ENCODE results near the gene HMOX2.

Gene HMOX2

DNA sequence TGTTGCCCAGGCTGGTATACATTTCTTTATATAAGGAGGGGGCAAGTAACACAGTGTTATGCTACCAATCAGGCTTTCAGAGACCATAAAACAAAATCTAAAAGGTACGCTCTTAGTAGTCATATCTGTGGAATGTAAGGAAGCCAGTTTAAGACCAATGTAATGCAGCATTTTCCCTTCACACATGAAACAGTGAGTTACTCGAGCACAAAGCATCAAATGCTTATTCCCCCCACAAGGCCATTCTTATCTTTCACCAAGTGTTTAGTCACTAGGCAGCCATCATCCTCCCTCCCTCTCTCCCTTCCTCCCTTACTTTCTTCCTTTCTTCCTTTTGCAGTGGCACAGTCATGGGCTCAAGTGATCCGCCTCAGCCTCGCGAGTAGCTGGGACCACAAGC, 12.8 kb downstream of the HMOX2 start:
- H3K36me3 ChIP-seq (ENCODE audit: insufficient read depth, low read length) = peaks cover 8% of the 10 kb centered on the region
- no peak overlapping the region for H3K4me3 ChIP-seq (ENCODE audit: low read depth in 1 of 2, low read length in 2 of 2)
- H3K9me3 ChIP-seq (ENCODE audit: low read length) = no peaks in the 10 kb centered on the region
- H3K27me3 ChIP-seq (ENCODE audit: control insufficient read depth in 1 of 2, insufficient read depth in 2 of 2, low read length in 2 of 2) = no peaks in the 10 kb centered on the region
- no peak overlapping the region for H3K27ac ChIP-seq (ENCODE audit: low read depth, low read length)
- no peak overlapping the region for H3K9ac ChIP-seq (ENCODE audit: low read length)
- H3K4me1 ChIP-seq (ENCODE audit: insufficient read depth, low read length) = no peaks in the 10 kb centered on the region

DNA sequence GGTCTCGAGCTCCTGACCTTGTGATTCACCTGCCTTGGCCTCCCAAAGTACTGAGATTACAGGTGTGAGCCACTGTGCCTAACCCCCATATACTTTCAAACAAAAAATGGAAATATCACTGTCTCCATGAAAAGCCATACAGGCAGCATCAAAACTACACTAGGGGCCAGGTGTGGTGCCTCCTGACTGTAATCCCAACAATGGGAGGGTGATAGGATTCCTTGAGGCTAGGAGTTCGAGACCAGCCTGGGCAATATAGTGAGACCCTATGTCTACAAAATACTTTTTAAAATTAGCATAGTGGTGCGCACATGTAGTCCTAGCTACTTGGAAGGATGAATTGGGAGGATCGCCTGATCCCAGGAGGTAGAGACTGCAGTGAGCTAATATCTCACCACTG, 15.7 kb downstream of the HMOX2 start:
- H3K27me3 ChIP-seq (ENCODE audit: control insufficient read depth in 1 of 2, insufficient read depth in 2 of 2, low read length in 2 of 2) = no peaks in the 10 kb centered on the region
- H3K4me3 ChIP-seq (ENCODE audit: low read depth in 1 of 2, low read length in 2 of 2) = no peak overlapping the region
- no peaks in the 10 kb centered on the region for H3K4me1 ChIP-seq (ENCODE audit: insufficient read depth, low read length)
- H3K27ac ChIP-seq (ENCODE audit: low read depth, low read length) = no peak overlapping the region
- no peaks in the 10 kb centered on the region for H3K9me3 ChIP-seq (ENCODE audit: low read length)
- H3K9ac ChIP-seq (ENCODE audit: low read length) = no peak overlapping the region
- no peaks in the 10 kb centered on the region for H3K36me3 ChIP-seq (ENCODE audit: insufficient read depth, low read length)

DNA sequence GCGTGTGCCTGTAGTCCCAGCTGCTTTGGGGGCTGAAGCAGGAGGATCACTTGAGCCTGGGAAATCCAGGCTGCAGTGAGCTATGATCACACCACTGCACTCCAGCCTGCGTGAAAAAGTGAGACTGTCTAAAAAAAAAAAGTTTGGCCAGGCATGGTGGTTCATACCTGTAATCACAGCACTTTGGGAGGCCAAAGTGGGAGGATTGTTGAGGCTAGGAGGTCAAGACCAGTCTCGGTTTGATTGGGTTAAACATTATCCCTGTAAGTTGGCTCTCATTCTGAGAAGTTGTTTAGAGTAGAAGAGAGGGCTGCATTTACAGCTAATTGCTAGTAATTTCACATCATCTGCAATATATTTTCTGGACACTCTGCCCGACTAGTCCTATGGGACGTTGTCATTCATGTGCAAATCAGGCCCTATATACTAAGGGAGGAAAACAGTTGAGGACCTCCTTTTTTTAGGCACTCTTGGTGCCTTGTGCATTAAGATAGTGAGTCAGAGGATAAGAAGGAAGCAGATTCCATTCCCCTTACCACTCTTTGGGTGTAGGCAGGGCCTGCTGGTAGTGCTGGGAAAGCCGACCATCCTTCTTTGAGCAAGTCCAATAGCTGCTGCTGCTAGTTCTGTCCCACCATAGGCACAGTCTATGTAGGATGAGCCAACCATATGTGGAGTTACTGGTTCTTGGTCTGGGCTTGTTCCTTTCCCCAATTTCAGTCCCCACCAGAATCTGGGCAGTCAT, 18.7 kb downstream of the HMOX2 start:
- H3K36me3 ChIP-seq (ENCODE audit: insufficient read depth, low read length) = no peaks in the 10 kb centered on the region
- no peak overlapping the region for H3K27ac ChIP-seq (ENCODE audit: low read depth, low read length)
- no peak overlapping the region for H3K9ac ChIP-seq (ENCODE audit: low read length)

DNA sequence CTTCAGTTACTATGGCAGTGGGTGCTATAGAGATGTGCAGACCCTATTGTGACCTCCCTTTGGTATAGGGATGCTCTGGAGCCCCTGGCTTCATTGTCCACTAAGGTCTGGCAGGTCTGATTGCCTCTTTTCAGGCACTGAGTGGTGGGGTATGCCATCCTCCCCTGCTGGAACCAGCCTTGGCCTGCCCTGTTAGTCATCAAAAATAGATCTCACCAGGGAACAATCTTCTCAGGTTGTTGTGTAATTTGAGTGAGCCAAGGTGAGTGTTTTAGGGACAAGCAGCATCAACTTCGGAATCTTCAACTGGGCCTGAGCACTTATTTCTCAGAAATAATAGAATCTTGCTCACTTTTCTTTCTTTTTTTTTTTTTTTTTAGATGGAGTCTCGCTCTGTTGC, 19.6 kb downstream of the HMOX2 start:
- Histone ChIP-seq H3K27ac (ENCODE audit: low read depth, low read length) (no peak overlapping the region), H3K36me3 (ENCODE audit: insufficient read depth, low read length) (no peaks in the 10 kb centered on the region), H3K9ac (ENCODE audit: low read length) (no peak overlapping the region), H3K4me3 (ENCODE audit: low read depth in 1 of 2, low read length in 2 of 2) (no peak overlapping the region), H3K9me3 (ENCODE audit: low read length) (no peaks in the 10 kb centered on the region), H3K4me1 (ENCODE audit: insufficient read depth, low read length) (peaks cover 11% of the 10 kb centered on the region), H3K27me3 (ENCODE audit: control insufficient read depth in 1 of 2, insufficient read depth in 2 of 2, low read length in 2 of 2) (no peaks in the 10 kb centered on the region)

More for the DNA sequence above, 18.7 kb downstream of the HMOX2 start:
- Histone ChIP-seq H3K27me3 (ENCODE audit: control insufficient read depth in 1 of 2, insufficient read depth in 2 of 2, low read length in 2 of 2) (no peaks in the 10 kb centered on the region), H3K4me3 (ENCODE audit: low read depth in 1 of 2, low read length in 2 of 2) (no peak overlapping the region), H3K4me1 (ENCODE audit: insufficient read depth, low read length) (peaks cover 3% of the 10 kb centered on the region), H3K9me3 (ENCODE audit: low read length) (no peaks in the 10 kb centered on the region)

DNA sequence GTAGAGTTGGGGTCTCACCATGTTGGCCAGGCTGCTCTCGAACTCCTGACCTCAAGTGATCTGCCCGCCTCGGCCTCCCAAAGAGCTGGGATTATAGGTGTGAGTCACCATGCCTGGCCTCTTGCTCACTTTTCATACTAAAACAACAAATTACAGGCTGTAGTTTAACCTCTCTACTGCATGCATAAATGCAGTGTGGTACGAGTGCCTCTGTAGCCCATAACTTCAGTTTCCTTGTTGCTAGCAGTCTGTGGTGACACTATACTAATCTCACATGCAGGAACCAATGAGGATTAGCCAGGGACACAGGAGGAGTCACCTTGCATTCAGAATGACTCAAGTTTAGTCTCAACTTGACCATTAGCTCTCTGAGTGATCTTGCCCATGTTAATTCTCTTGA, 20.1 kb downstream of the HMOX2 start:
- Histone ChIP-seq H3K4me3 (ENCODE audit: low read depth in 1 of 2, low read length in 2 of 2) (no peak overlapping the region), H3K9me3 (ENCODE audit: low read length) (no peaks in the 10 kb centered on the region), H3K27ac (ENCODE audit: low read depth, low read length) (no peak overlapping the region), H3K9ac (ENCODE audit: low read length) (no peak overlapping the region), H3K36me3 (ENCODE audit: insufficient read depth, low read length) (no peaks in the 10 kb centered on the region), H3K27me3 (ENCODE audit: control insufficient read depth in 1 of 2, insufficient read depth in 2 of 2, low read length in 2 of 2) (no peaks in the 10 kb centered on the region), H3K4me1 (ENCODE audit: insufficient read depth, low read length) (peaks cover 17% of the 10 kb centered on the region)

DNA sequence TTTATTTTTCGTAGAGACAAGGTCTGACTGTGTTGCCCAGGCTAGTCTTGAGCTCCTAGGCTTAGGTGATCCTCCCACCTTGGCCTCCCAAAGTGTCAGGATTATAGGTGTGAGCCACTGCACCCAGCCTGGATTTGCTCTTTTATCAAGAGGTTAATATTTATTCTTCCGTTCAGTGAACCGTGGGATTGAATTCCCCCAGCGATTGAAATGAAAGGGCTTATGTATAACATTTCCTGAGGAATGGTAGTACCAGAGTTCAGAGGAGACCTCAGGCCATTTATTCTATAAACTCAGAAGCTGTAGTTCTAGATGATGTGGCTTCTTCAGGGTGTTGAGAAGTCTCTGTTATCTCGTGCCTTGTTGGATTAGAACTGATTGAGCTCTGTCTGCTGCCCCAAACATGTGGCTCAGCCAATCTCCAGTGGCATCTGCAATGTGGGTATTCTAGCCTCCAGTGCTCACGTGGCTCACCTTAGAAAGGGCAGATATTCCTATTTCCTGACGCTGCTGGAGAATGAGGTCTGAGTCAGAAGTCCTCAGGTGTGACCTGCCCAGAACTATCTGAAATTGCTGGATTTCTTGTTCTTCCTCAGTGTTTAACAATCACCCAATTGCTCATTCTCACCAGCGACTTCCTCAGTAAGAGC, 22.5 kb downstream of the HMOX2 start:
- Histone ChIP-seq H3K4me3 (ENCODE audit: low read depth in 1 of 2, low read length in 2 of 2) (no peak overlapping the region), H3K9ac (ENCODE audit: low read length) (no peak overlapping the region), H3K4me1 (ENCODE audit: insufficient read depth, low read length) (peaks cover 21% of the 10 kb centered on the region), H3K36me3 (ENCODE audit: insufficient read depth, low read length) (no peaks in the 10 kb centered on the region), H3K27ac (ENCODE audit: low read depth, low read length) (no peak overlapping the region), H3K9me3 (ENCODE audit: low read length) (no peaks in the 10 kb centered on the region), H3K27me3 (ENCODE audit: control insufficient read depth in 1 of 2, insufficient read depth in 2 of 2, low read length in 2 of 2) (no peaks in the 10 kb centered on the region)

DNA sequence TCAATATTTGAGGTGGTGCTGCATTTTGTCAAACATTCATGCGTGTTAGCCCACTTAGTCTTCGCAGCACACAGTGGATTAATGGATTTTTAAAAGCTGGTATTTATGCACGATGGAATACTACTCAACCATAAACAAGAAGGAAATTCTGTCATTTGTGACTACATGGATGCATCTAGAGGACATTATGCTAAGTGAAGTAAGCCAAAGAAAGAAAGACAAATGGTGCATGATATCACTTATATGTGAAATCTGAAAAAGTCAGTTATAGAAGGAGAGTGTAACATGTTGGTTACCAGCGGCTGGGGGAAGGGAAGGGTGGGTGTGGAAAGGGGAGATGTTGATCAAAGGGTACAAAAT, 23.0 kb downstream of the HMOX2 start:
- Histone ChIP-seq H3K27ac (ENCODE audit: low read depth, low read length) (no peak overlapping the region), H3K4me1 (ENCODE audit: insufficient read depth, low read length) (peaks cover 21% of the 10 kb centered on the region), H3K4me3 (ENCODE audit: low read depth in 1 of 2, low read length in 2 of 2) (no peak overlapping the region), H3K9me3 (ENCODE audit: low read length) (no peaks in the 10 kb centered on the region), H3K27me3 (ENCODE audit: control insufficient read depth in 1 of 2, insufficient read depth in 2 of 2, low read length in 2 of 2) (no peaks in the 10 kb centered on the region), H3K36me3 (ENCODE audit: insufficient read depth, low read length) (no peaks in the 10 kb centered on the region), H3K9ac (ENCODE audit: low read length) (no peak overlapping the region)

DNA sequence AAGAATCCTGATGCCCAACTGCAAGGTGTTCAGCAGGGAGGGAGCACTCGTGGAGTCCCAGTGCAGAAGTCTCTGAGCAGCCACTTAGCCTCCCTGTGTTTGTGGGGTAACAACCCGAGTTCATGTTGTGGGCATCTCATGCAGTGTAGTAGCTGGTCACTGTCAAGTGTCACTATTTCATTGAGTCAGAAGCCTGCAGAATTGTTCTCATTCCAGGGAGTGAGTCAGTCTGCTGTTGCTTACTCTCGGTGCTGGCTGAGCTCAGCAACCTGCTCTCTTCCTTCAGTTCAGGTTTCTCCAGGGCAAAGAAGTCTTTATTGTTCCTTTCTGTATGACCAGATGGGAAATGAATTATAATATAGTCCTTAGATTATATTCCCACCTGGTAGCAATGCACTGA, 24.1 kb downstream of the HMOX2 start:
- Histone ChIP-seq H3K9ac (ENCODE audit: low read length) (no peak overlapping the region), H3K36me3 (ENCODE audit: insufficient read depth, low read length) (no peaks in the 10 kb centered on the region), H3K4me1 (ENCODE audit: insufficient read depth, low read length) (peaks cover 21% of the 10 kb centered on the region), H3K9me3 (ENCODE audit: low read length) (no peaks in the 10 kb centered on the region), H3K27me3 (ENCODE audit: control insufficient read depth in 1 of 2, insufficient read depth in 2 of 2, low read length in 2 of 2) (no peaks in the 10 kb centered on the region), H3K4me3 (ENCODE audit: low read depth in 1 of 2, low read length in 2 of 2) (peak overlapping the region in 1 of 2 donors; percentile 2), H3K27ac (ENCODE audit: low read depth, low read length) (peak overlapping the region; percentile 12)

DNA sequence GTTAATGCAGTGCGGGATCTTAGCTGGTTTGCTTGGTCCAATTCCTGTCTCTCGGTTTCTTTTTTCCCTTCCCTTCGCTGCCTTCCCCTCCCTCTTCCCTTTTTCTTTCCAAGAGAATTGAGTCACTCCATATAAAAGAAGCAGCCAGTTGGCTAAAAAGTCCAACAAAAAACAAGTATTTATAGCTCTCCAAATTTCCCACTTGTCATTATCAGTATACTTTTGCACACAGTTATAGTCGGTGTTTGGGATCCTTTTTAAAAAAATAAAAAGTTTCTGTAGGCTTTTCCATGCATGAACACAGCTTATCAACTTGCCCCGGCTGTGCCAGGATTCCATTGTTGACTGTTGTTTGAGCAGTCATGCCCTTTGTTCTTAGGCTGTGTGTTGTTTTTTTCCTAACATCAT, 24.9 kb downstream of the HMOX2 start:
- Histone ChIP-seq H3K36me3 (ENCODE audit: insufficient read depth, low read length) (no peaks in the 10 kb centered on the region), H3K9ac (ENCODE audit: low read length) (no peak overlapping the region), H3K4me1 (ENCODE audit: insufficient read depth, low read length) (peaks cover 21% of the 10 kb centered on the region), H3K9me3 (ENCODE audit: low read length) (no peaks in the 10 kb centered on the region), H3K27ac (ENCODE audit: low read depth, low read length) (no peak overlapping the region), H3K4me3 (ENCODE audit: low read depth in 1 of 2, low read length in 2 of 2) (peak overlapping the region in 1 of 2 donors; percentile 2), H3K27me3 (ENCODE audit: control insufficient read depth in 1 of 2, insufficient read depth in 2 of 2, low read length in 2 of 2) (no peaks in the 10 kb centered on the region)

DNA sequence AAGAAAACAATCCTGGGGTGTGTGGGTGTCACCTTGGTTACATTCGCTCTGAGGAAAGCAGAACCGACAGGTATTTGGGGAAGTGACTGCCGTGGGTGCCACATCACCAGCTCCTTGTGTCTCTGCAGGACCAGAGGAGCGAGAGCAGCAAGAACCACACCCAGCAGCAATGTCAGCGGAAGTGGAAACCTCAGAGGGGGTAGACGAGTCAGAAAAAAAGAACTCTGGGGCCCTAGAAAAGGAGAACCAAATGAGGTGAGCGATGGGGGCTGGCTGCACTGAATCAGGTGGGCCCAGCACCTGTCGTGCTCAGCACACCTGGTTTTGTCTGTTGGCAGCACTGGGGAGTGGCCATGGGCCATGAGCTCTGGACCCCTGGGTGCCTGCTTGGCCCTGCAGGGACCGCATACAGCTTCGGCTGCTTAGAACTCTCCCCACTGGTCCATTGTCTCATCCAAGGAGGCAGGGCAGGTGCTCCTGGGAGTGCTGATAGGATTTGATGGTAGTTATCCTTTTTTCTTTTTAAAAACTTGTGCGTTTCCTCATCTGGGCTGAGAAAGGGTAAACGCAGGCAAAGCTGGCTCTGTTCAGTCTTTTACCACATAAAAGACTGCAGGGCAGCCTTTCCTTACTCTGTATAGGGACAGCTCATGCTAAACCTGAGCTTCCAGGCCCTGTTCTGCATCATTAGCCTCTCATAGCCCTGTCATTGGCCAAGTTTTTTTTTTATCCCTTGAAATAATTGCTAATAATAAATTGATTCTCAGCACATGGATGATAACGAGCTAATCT, 29.4 kb downstream of the HMOX2 start:
- Histone ChIP-seq H3K36me3 (ENCODE audit: insufficient read depth, low read length) (peaks cover 29% of the 10 kb centered on the region), H3K9ac (ENCODE audit: low read length) (no peak overlapping the region), H3K27ac (ENCODE audit: low read depth, low read length) (no peak overlapping the region), H3K4me1 (ENCODE audit: insufficient read depth, low read length) (peaks cover 12% of the 10 kb centered on the region), H3K27me3 (ENCODE audit: control insufficient read depth in 1 of 2, insufficient read depth in 2 of 2, low read length in 2 of 2) (no peaks in the 10 kb centered on the region), H3K4me3 (ENCODE audit: low read depth in 1 of 2, low read length in 2 of 2) (no peak overlapping the region), H3K9me3 (ENCODE audit: low read length) (no peaks in the 10 kb centered on the region)

DNA sequence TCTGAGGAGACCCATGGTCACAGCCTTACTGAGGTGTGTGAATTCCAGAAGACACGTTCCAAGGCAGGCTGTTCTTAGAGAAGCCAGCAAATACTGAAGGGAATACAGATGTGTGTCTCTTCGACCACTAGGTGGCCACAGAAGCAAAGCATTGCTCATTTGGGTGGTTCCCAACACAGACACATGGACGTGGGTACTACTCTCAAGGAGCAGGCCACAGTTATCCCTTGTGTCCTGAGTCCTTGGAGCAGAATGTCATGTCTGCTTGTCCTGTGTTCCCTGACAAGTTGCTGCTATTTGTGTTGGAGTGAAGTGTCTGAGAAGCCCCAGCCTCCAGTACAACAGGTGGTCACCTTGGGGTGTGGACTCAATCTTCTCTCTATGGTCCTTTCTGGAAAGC, 30.3 kb downstream of the HMOX2 start:
- H3K9ac ChIP-seq (ENCODE audit: low read length) = no peak overlapping the region
- H3K36me3 ChIP-seq (ENCODE audit: insufficient read depth, low read length) = peaks cover 37% of the 10 kb centered on the region
- no peak overlapping the region for H3K27ac ChIP-seq (ENCODE audit: low read depth, low read length)
- peaks cover 7% of the 10 kb centered on the region for H3K4me1 ChIP-seq (ENCODE audit: insufficient read depth, low read length)
- H3K27me3 ChIP-seq (ENCODE audit: control insufficient read depth in 1 of 2, insufficient read depth in 2 of 2, low read length in 2 of 2) = no peaks in the 10 kb centered on the region
- no peak overlapping the region for H3K4me3 ChIP-seq (ENCODE audit: low read depth in 1 of 2, low read length in 2 of 2)
- no peaks in the 10 kb centered on the region for H3K9me3 ChIP-seq (ENCODE audit: low read length)
